Adipocyte (in vitro differentiated cells): Measurements from ENCODE around the gene KATNB1.
"Not testable (repeated sequence)": the region's sequence is repeated elsewhere in the genome, so short reads cannot be mapped to it uniquely, and the experiment has no call there.

Source experiments
- DNase-seq: peaks from one replicate; pipeline ENCODE4 v3.0.0-alpha.2; 2015; ENCODE audit warnings: low read depth
- H3K27me3 ChIP-seq: replicated peaks from 2 replicates; pipeline ENCODE4 v1.7.0; 2013; ENCODE audit warnings: mild to moderate bottlenecking, low read length, moderate library complexity; ENCODE audit not compliant: control insufficient read depth, insufficient read depth
- H3K36me3 ChIP-seq: 2 replicates; pipeline ENCODE4 v1.7.0; 2013; ENCODE audit warnings: low read length, mild to moderate bottlenecking, moderate library complexity; ENCODE audit not compliant: control insufficient read depth, insufficient read depth, severe bottlenecking
- H3K4me1 ChIP-seq: 2 replicates; pipeline ENCODE4 v1.7.0; 2013; ENCODE audit warnings: mild to moderate bottlenecking, low read length, moderate library complexity; ENCODE audit not compliant: control insufficient read depth, insufficient read depth
- H3K4me3 ChIP-seq: 2 replicates; pipeline ENCODE4 v1.7.0; 2013; ENCODE audit warnings: mild to moderate bottlenecking, low read length, moderate library complexity
- H3K9ac ChIP-seq: 2 replicates; pipeline ENCODE4 v1.7.0; 2013; ENCODE audit warnings: mild to moderate bottlenecking, low read length, moderate library complexity
- H3K9me3 ChIP-seq: 2 replicates; pipeline ENCODE4 v1.7.0; 2013; ENCODE audit warnings: mild to moderate bottlenecking, low read length, moderate library complexity; ENCODE audit not compliant: control insufficient read depth

KATNB1 gene

GRCh38 chr16:57739756-57740422, 4.3 kb downstream of the KATNB1 start:
- H3K9ac ChIP-seq = no peak overlapping the region
- no peaks in the 10 kb centered on the region for H3K9me3 ChIP-seq
- no peaks in the 10 kb centered on the region for H3K27me3 ChIP-seq
- no peak overlapping the region for H3K4me3 ChIP-seq
- peaks cover 8% of the 10 kb centered on the region for H3K36me3 ChIP-seq
- no peak for DNase-seq
- peaks cover 16% of the 10 kb centered on the region for H3K4me1 ChIP-seq

GRCh38 chr16:57740423-57741071, 5.0 kb downstream of the KATNB1 start:
- H3K9ac ChIP-seq = no peak overlapping the region
- H3K27me3 ChIP-seq = no peaks in the 10 kb centered on the region
- peaks cover 8% of the 10 kb centered on the region for H3K36me3 ChIP-seq
- DNase-seq = no peak
- peaks cover 16% of the 10 kb centered on the region for H3K4me1 ChIP-seq
- no peaks in the 10 kb centered on the region for H3K9me3 ChIP-seq
- no peak overlapping the region for H3K4me3 ChIP-seq

GRCh38 chr16:57741660-57742191, 6.2 kb downstream of the KATNB1 start:
- peaks cover 8% of the 10 kb centered on the region for H3K36me3 ChIP-seq
- DNase-seq = no peak
- no peaks in the 10 kb centered on the region for H3K9me3 ChIP-seq
- no peak overlapping the region for H3K4me3 ChIP-seq
- H3K27me3 ChIP-seq = no peaks in the 10 kb centered on the region
- peaks cover 7% of the 10 kb centered on the region for H3K4me1 ChIP-seq
- no peak overlapping the region for H3K9ac ChIP-seq

- Histone ChIP-seq H3K27me3 (no peaks in the 10 kb centered on the region), H3K9ac (no peak overlapping the region), H3K4me1 (no peaks in the 10 kb centered on the region), H3K36me3 (peaks cover 8% of the 10 kb centered on the region), H3K9me3 (no peaks in the 10 kb centered on the region), H3K4me3 (no peak overlapping the region)
- no peak for DNase-seq
These were observed 7.0 kb downstream of the KATNB1 start for GRCh38 chr16:57742543-57742942.

- H3K9ac ChIP-seq = no peak overlapping the region
- no peaks in the 10 kb centered on the region for H3K4me1 ChIP-seq
These were observed 7.9 kb downstream of the KATNB1 start for GRCh38 chr16:57743458-57743857.

GRCh38 chr16:57743886-57744641, 8.5 kb downstream of the KATNB1 start:
- H3K27me3 ChIP-seq = no peaks in the 10 kb centered on the region
- H3K36me3 ChIP-seq = peaks cover 8% of the 10 kb centered on the region
- H3K4me1 ChIP-seq = no peaks in the 10 kb centered on the region
- no peak for DNase-seq
- no peaks in the 10 kb centered on the region for H3K9me3 ChIP-seq
- H3K9ac ChIP-seq = no peak overlapping the region
- no peak overlapping the region for H3K4me3 ChIP-seq

More at GRCh38 chr16:57743458-57743857, 7.9 kb downstream of the KATNB1 start:
- no peaks in the 10 kb centered on the region for H3K9me3 ChIP-seq
- peaks cover 8% of the 10 kb centered on the region for H3K36me3 ChIP-seq
- no peak overlapping the region for H3K4me3 ChIP-seq
- DNase-seq = no peak
- H3K27me3 ChIP-seq = no peaks in the 10 kb centered on the region

- peaks cover 8% of the 10 kb centered on the region for H3K36me3 ChIP-seq
- H3K4me3 ChIP-seq = no peak overlapping the region
- no peaks in the 10 kb centered on the region for H3K27me3 ChIP-seq
- H3K4me1 ChIP-seq = no peaks in the 10 kb centered on the region
- no peak overlapping the region for H3K9ac ChIP-seq
- H3K9me3 ChIP-seq = no peaks in the 10 kb centered on the region
- DNase-seq = no peak
These were observed 9.0 kb downstream of the KATNB1 start for GRCh38 chr16:57744642-57744903.

- H3K9ac ChIP-seq = no peak overlapping the region
- DNase-seq = no peak
- H3K36me3 ChIP-seq = peaks cover 8% of the 10 kb centered on the region
- H3K27me3 ChIP-seq = no peaks in the 10 kb centered on the region
- no peak overlapping the region for H3K4me3 ChIP-seq
- H3K9me3 ChIP-seq = no peaks in the 10 kb centered on the region
- no peaks in the 10 kb centered on the region for H3K4me1 ChIP-seq
These were observed 10.2 kb downstream of the KATNB1 start for GRCh38 chr16:57745768-57746167.

- not testable (repeated sequence) for H3K27me3 ChIP-seq, DNase-seq, H3K9ac ChIP-seq, H3K4me1 ChIP-seq, H3K9me3 ChIP-seq, H3K4me3 ChIP-seq
- H3K36me3 ChIP-seq = peaks cover 13% of the 10 kb centered on the region
These were observed 10.7 kb downstream of the KATNB1 start for GRCh38 chr16:57746316-57746715.

- Histone ChIP-seq H3K4me1 (no peaks in the 10 kb centered on the region), H3K36me3 (peaks cover 19% of the 10 kb centered on the region), H3K4me3 (no peak overlapping the region), H3K9me3 (no peaks in the 10 kb centered on the region), H3K9ac (no peak overlapping the region), H3K27me3 (no peaks in the 10 kb centered on the region)
- no peak for DNase-seq
These were observed 11.5 kb downstream of the KATNB1 start for GRCh38 chr16:57747091-57747490.

- Histone ChIP-seq H3K9me3 (no peaks in the 10 kb centered on the region), H3K4me1 (no peaks in the 10 kb centered on the region), H3K9ac (no peak overlapping the region), H3K4me3 (no peak overlapping the region), H3K36me3 (peaks cover 16% of the 10 kb centered on the region), H3K27me3 (no peaks in the 10 kb centered on the region)
- DNase-seq = no peak
These were observed 11.9 kb downstream of the KATNB1 start for GRCh38 chr16:57747496-57747895.
